Heart right ventricle (tissue), 16 donors: ENCODE measurements around the gene BSND. TPM values are rescaled to one million over a fixed set of nuclear protein-coding genes. Genes with fewer than 3 reads are reported as not detected.

ENCODE experiments used
- ATAC-seq, 8 donors: fragments of 200-7000 bp; cut with Tn5 transposase; one replicate each; pipeline ENCODE4 v1.9.1; 2020; ENCODE audit warnings: mild to moderate bottlenecking in 8 of 8, moderate library complexity in 8 of 8, moderate number of reproducible peaks in 1 of 8
- DNase-seq, 2 donors: peaks; one replicate each; pipeline ENCODE4 v3.0.0-alpha.2; 2020
- H3K27ac ChIP-seq, 10 donors: fragments of 200-600 bp; sonication (generic) in 2 of 10; one replicate each; pipeline versions ENCODE4 v1.5.0 to v1.8.0; 2020 to 2022; ENCODE audit warnings: mild to moderate bottlenecking in 3 of 10
- H3K27me3 ChIP-seq, 7 donors: fragments of 200-600 bp; one replicate each; pipeline ENCODE4 v1.8.0; 2021 to 2022; ENCODE audit warnings: mild to moderate bottlenecking in 2 of 7
- H3K36me3 ChIP-seq, 9 donors: fragments of 200-600 bp; sonication (generic) in 1 of 9; one replicate each; pipeline versions ENCODE4 v1.5.0 to v1.8.0; 2020 to 2022; ENCODE audit warnings: mild to moderate bottlenecking in 2 of 9
- H3K4me1 ChIP-seq, 9 donors: fragments of 200-600 bp; sonication (generic) in 1 of 9; one replicate each; pipeline versions ENCODE4 v1.5.0 to v1.8.0; 2020 to 2022; ENCODE audit warnings: mild to moderate bottlenecking in 4 of 9
- H3K4me3 ChIP-seq, 10 donors: fragments of 200-600 bp; sonication (generic) in 2 of 10; one replicate each; pipeline versions ENCODE4 v1.5.0 to v1.8.0; 2020 to 2022; ENCODE audit warnings: mild to moderate bottlenecking in 7 of 10, moderate library complexity in 2 of 10
- H3K9me3 ChIP-seq, 11 donors: fragments of 200-600 bp in 10 of 11; sonication (generic) in 2 of 11; one replicate each; pipeline versions ENCODE4 v1.5.0 to v1.8.0; 2013 to 2022; ENCODE audit warnings: mild to moderate bottlenecking in 2 of 11, control low read depth in 1 of 11, moderate library complexity in 1 of 11
- WGBS, 2 donors: extraction: QIAGEN DNeasy Blood & Tissue Kit; methylation state at CpG; one replicate each; pipeline ENCODE4 v1.1.7; 2013; ENCODE audit warnings: inconsistent platforms in 1 of 2; 5-methylcytosine and 5-hydroxymethylcytosine counted together
- intact Hi-C, 10 donors: fragments of 100-400 bp; cut with DNase I; formaldehyde crosslinking; loops; one replicate each; pipeline versions ENCODE4 v1.11.1 to v1.14.2; 2022
- polyA plus RNA-seq, 2 donors: library from polyadenylated mRNA; stranded (reverse); fragments of 200-250 nt; gene quantifications; one replicate each; pipeline ENCODE4 v1.2.3, GENCODE V29; 2013
- total RNA-seq, 10 donors: library from RNA; stranded (reverse); fragmentation: NEBNext Ultra II Directional in 3 of 10; extraction: Animal tissue kit (Norgen Biotek cat#: 25700) in 3 of 10; gene quantifications; one replicate each; pipeline versions ENCODE4 v1.2.1 to v1.2.4, GENCODE V29; 2021 to 2023
- TF ChIP-seq, protein P1 (sequence below), 9 donors: fragments of 200-600 bp; sonication (generic) in 2 of 9; IDR thresholded peaks; one replicate each; pipeline versions ENCODE4 v1.5.0 to v1.8.0; 2021 to 2022; ENCODE audit warnings: antibody characterized with exemption in 9 of 9, mild to moderate bottlenecking in 5 of 9, moderate library complexity in 1 of 9
- donor health status: Arrhythmogenic right ventricular cardiomyopathy.
- donor health status: ischemic (EF 13 %, LVEDD 7.1; RV severe dilation, severe dysfunction).
- donor health status: healthy with polysubstance abuse.
- donor health status: DM: no; HTN: yes; CAD: no.
- donor health status: DM: no; HTN: no; CAD: no.
- donor health status: ischemic (EF 25% LVEDD 6.9; RV normal size, moderate dysfunction).
- donor health status: ischemic (EF 25% LVEDD 5.7; RV mildly dilated, moderate dysfunction).
- donor health status: healthy.
- donor health status: DM: yes; HTN: yes; CAD: no.
- donor health status: Ischemic cardiomyopathy.
- donor health status: ischemic (EF 35%, LVEDD 5.7; RV mildly dilated, moderate dysfunction).
- donor health status: nonischemic (EF 11% LVEDD 7.7; RV severe dilation, severe dysfunction).
- donor health status: DM: yes; HTN: yes; CAD: no.
- donor health status: PGD.
- donor health status: ischemic (EF 29% LVEDD 5.4; RV normal size, mild dysfunction).
- donor health status: nonischemic (EF 23%, LVEDD 6.1; RV moderate dilation, normal function).

Gene BSND
- total and polyA plus RNA-seq, 12 donors = not detected

DNA sequence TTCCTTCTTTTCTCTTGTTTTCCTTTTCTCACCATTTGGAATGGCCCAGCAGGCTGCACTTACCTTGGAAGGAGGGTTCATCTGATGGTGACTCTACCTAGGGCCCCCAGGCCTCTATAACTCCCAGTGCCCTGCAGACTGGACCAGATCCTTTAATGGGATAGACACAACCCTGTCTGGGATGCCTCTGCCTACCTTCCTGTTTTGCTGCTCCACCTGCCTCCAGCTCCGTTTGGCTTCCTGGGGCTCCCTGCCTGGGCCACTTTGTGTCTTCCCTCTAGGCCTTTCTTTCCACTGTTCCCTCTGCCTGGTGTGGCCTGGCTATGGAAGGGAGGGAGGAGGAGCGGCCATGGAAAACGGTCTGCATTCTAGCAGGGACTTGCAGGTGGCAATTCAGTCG lies 48.1 kb downstream of the BSND start:
- DNase-seq (no peak), ATAC-seq (no peak)
- intact Hi-C loops = no loop called here
- no peak overlapping the region for H3K27ac ChIP-seq
- H3K4me3 ChIP-seq = no peak overlapping the region
- H3K27me3 ChIP-seq = peaks cover 0 to 5% (median 3%) of the 10 kb centered on the region in 7 donors
- no peaks in the 10 kb centered on the region for H3K36me3 ChIP-seq
- H3K4me1 ChIP-seq = peaks cover 0 to 24% (median 13%) of the 10 kb centered on the region in 9 donors
- TF ChIP-seq, protein P1, sequence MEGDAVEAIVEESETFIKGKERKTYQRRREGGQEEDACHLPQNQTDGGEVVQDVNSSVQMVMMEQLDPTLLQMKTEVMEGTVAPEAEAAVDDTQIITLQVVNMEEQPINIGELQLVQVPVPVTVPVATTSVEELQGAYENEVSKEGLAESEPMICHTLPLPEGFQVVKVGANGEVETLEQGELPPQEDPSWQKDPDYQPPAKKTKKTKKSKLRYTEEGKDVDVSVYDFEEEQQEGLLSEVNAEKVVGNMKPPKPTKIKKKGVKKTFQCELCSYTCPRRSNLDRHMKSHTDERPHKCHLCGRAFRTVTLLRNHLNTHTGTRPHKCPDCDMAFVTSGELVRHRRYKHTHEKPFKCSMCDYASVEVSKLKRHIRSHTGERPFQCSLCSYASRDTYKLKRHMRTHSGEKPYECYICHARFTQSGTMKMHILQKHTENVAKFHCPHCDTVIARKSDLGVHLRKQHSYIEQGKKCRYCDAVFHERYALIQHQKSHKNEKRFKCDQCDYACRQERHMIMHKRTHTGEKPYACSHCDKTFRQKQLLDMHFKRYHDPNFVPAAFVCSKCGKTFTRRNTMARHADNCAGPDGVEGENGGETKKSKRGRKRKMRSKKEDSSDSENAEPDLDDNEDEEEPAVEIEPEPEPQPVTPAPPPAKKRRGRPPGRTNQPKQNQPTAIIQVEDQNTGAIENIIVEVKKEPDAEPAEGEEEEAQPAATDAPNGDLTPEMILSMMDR (IDR thresholded peaks at IDR 0.05) = no peak
- no peaks in the 10 kb centered on the region for H3K9me3 ChIP-seq
- 83 to 85% methylated on average over 4 of the region's 4 CpGs for WGBS, 2 donors

DNA sequence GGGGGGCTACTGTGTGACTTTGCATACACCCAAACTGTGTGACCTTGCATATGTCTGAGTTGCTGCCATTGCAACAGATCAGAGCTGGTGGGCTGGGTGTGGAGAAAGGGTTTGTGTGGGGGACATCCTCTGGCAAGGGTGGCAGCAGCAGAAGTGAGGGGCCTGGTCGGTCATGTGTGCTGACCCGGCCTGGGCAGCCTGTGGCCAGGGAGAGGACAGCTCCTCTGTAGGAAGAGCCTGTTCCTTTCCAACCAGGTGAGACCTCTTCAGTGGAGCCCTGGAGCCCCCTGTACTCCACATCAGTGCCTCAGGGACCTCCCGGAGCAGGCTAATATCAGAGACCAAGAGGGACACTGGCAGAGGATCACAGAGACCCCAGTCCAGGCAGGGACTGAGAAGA lies 48.9 kb downstream of the BSND start:
- TF ChIP-seq, protein P1 (IDR thresholded peaks at IDR 0.05) = no peak
- Histone ChIP-seq H3K4me1 (peaks cover 0 to 29% (median 13%) of the 10 kb centered on the region in 9 donors), H3K27me3 (peaks cover 0 to 3% (median 0%) of the 10 kb centered on the region in 7 donors), H3K4me3 (no peak overlapping the region), H3K27ac (no peak overlapping the region), H3K9me3 (no peaks in the 10 kb centered on the region), H3K36me3 (no peaks in the 10 kb centered on the region)
- ATAC-seq = no peak
- 95 to 99% methylated on average over 3 of the region's 3 CpGs for WGBS, 2 donors
- no peak for DNase-seq
- intact Hi-C loops = no loop called here

DNA sequence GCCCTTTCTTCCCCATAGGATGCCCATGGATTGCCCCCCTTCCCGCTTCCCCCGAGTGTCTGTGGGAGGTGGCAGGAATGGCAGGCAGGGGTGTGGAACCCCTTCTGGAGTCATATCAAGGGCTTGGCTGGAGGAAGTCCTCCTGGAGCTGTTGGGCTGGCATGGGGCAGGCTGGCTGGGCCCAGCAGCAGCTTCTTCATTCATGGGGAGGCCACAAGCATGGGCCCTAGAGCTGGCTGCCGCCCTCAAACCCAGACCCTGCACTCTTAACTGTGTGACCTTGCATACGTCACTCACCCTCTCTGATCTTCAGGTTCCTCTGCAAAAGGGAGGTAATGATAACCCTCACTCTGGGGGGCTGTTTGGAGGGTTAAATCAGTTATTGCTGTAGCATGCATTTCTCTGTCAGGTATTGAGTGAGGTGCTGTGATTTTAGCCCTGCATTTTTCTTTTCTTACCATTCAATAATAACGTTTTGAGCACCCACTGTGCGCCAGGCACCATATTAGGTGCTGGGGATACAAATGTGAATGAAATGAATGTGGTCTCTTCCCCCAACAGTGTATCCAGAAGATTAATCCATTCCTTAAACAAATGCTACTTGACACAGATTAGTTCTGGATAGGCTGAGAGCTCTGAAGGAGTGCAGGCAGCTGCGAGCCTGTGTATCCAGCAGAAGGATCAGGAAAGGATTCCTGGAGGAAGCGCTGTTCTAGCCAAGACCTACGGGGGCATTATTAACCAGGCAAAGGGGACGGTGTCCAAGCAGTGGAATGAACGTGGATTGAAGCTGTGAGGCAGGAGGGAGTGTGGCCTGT lies 49.9 kb downstream of the BSND start:
- intact Hi-C loops = no loop called here
- Histone ChIP-seq H3K36me3 (no peaks in the 10 kb centered on the region), H3K4me1 (peaks cover 0 to 40% (median 13%) of the 10 kb centered on the region in 9 donors), H3K27ac (no peak overlapping the region), H3K9me3 (no peaks in the 10 kb centered on the region), H3K4me3 (no peak overlapping the region), H3K27me3 (peaks cover 0 to 2% (median 0%) of the 10 kb centered on the region in 7 donors)
- no peak for ATAC-seq
- TF ChIP-seq, protein P1 (IDR thresholded peaks at IDR 0.05) = no peak
- no peak for DNase-seq
- WGBS, 2 donors = 89 to 94% methylated on average over 11 of the region's 11 CpGs

DNA sequence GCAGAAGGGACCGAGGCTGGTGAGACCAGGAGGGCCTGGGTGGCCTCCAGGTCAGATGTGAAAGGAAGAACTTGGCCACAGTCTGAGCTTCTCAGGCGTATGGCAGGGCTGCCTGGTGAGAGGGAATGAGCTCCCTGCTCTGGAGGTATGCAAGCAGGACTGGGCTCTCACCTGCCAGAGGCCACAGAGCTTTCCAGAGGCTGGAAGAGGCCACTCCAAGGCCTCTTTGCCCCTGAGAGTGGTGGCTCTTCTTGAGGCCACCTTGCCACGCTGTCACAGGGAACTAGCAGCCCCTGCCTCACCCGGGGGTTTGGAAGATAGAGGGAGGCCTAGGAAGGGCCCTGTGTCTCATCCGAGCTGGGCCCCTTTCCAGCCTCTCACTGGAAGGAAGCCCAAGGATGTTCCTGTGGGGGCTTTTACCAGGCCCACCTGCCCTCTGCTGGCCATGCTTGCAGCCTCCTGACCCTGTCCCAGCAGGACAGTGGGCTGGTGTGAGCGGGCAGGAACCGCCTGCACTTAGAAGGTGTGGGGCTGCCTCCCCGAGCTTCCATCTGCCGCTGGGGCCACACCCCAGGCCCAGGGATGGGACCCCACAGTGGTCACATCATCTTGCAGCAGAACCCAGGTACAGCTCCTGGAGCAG lies 50.7 kb downstream of the BSND start:
- no peak for DNase-seq
- no peaks in the 10 kb centered on the region for H3K27me3 ChIP-seq
- ATAC-seq = peak in 3 of 8 donors; percentile 4 to 11 (median 8)
- TF ChIP-seq, protein P1 (IDR thresholded peaks at IDR 0.05) = no peak
- no peak overlapping the region for H3K4me3 ChIP-seq
- 67 to 70% methylated on average over 9 of the region's 9 CpGs for WGBS, 2 donors
- no peak overlapping the region for H3K27ac ChIP-seq
- intact Hi-C loops = no loop called here
- H3K4me1 ChIP-seq = peaks cover 0 to 40% (median 13%) of the 10 kb centered on the region in 9 donors
- H3K36me3 ChIP-seq = no peaks in the 10 kb centered on the region
- no peaks in the 10 kb centered on the region for H3K9me3 ChIP-seq
